ENCODE data around the gene COL11A2.

Gene COL11A2

DNA sequence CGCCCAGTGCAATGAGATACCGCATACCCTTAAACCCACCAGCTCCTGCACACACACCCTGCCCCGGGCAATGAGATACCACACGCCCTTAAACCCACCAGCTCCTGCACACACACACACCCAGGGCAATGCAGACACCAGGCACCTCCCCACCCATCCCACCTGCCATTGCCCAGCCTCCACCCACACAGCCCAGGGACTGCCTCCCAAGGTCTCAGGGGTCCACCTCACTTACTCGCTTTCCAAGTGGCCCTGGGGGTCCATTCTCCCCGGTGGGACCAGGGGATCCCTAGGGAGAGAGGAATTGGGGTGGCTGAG lies 24.0 kb downstream of the COL11A2 start:
- no peak for DNase-seq (ENCODE audit: low spot score)
- Mint-ChIP-seq H3K4me3 (no peak overlapping the region), H3K36me3 (ENCODE audit: low read depth) (no peaks in the 10 kb centered on the region), H3K4me1 (ENCODE audit: low read depth) (no peaks in the 10 kb centered on the region), H3K27ac (no peak overlapping the region), H3K27me3 (ENCODE audit: low read depth) (peaks cover 3% of the 10 kb centered on the region), H3K9me3 (no peaks in the 10 kb centered on the region)

DNA sequence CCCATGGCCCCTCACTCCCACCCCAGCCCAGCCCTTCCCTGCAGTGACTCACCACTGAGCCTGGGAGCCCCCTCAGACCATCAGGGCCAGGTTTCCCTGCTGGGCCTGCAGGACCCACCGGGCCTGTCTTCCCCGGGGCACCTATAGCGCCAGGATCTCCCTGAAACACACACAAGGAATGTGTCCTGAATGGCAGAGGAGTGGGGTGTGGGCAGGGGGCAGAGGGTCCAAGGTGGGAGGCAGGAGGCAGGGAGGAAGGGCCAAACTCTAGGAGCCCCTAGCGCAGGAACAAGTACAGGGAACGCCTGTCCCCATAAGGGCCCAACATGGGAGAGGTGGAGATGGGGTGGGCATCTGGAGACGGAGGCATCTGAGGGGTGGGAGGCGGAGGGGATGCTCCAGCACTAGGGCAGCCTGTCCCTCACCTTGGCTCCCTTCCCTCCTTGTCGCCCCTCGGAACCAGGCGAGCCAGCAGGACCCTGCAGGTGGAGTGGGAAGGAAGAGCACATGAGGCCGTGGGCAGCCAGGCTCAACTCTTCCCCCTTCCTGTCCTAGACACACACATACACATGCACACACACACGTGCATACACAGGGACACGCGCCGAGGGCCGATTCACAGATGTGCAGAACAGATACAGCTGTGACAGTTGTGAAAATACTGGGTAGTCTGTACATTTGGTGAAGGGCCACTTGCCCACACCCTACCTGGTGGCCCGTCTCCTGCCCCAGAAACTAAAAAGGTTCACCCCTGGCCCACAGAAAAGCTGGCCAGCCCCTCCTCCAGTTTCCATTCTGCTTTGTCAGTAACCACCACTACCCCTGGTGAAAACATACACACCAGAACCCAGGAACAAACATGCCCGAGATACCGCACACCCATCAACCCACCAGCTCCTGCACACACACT lies 24.6 kb downstream of the COL11A2 start:
- Mint-ChIP-seq H3K27ac (no peak overlapping the region), H3K4me3 (no peak overlapping the region), H3K9me3 (no peaks in the 10 kb centered on the region), H3K36me3 (ENCODE audit: low read depth) (no peaks in the 10 kb centered on the region), H3K4me1 (ENCODE audit: low read depth) (no peaks in the 10 kb centered on the region), H3K27me3 (ENCODE audit: low read depth) (peaks cover 1% of the 10 kb centered on the region)
- no peak for DNase-seq (ENCODE audit: low spot score)

DNA sequence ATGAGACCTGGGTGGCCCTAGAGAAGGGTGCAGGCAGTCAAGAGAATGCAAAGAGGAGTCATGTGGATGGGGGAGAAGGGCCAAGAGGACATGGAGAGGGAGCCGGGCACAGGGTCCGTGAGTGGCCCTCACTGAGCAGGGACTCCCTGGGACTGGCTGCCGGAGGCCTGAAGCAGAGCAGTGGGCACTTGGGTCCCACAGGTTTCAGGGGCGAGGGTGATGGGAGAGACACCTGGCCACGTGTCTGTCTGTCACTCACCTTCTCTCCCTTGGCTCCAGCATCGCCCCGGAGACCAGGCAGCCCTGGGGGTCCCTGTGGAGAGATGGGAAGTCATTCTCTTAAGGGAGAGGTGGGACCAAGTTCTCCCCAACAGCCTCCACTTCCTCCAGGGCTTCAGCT lies 25.5 kb downstream of the COL11A2 start:
- DNase-seq (ENCODE audit: low spot score), result no peak
- H3K27me3 Mint-ChIP-seq (ENCODE audit: low read depth), result no peaks in the 10 kb centered on the region
- H3K9me3 Mint-ChIP-seq, result no peaks in the 10 kb centered on the region
- H3K4me3 Mint-ChIP-seq, result no peak overlapping the region
- no peaks in the 10 kb centered on the region for H3K36me3 Mint-ChIP-seq (ENCODE audit: low read depth)
- peaks cover 3% of the 10 kb centered on the region for H3K4me1 Mint-ChIP-seq (ENCODE audit: low read depth)
- H3K27ac Mint-ChIP-seq, result no peak overlapping the region

DNA sequence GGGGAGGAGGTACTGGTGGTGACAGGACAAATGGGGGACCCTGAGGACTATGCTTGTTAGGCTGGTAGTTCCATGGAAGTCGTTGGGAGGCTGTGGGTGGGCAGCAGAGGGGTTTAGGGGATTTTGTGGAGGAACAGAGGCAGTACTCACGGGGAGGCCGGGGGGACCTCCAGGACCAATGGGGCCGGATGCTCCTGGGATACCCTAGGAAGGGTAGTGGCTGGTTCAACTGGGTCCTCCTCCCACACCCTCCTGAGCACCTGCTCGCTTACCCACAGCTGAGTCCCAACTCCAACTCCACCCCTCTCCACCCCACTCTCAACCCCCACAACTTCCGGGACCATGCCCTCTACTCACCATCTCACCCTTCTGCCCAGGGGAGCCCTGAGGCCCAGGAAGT lies 25.9 kb downstream of the COL11A2 start:
- no peaks in the 10 kb centered on the region for H3K27me3 Mint-ChIP-seq (ENCODE audit: low read depth)
- no peaks in the 10 kb centered on the region for H3K9me3 Mint-ChIP-seq
- H3K4me3 Mint-ChIP-seq, result no peak overlapping the region
- H3K27ac Mint-ChIP-seq, result no peak overlapping the region
- no peaks in the 10 kb centered on the region for H3K36me3 Mint-ChIP-seq (ENCODE audit: low read depth)
- H3K4me1 Mint-ChIP-seq (ENCODE audit: low read depth), result peaks cover 6% of the 10 kb centered on the region
- DNase-seq (ENCODE audit: low spot score), result no peak

DNA sequence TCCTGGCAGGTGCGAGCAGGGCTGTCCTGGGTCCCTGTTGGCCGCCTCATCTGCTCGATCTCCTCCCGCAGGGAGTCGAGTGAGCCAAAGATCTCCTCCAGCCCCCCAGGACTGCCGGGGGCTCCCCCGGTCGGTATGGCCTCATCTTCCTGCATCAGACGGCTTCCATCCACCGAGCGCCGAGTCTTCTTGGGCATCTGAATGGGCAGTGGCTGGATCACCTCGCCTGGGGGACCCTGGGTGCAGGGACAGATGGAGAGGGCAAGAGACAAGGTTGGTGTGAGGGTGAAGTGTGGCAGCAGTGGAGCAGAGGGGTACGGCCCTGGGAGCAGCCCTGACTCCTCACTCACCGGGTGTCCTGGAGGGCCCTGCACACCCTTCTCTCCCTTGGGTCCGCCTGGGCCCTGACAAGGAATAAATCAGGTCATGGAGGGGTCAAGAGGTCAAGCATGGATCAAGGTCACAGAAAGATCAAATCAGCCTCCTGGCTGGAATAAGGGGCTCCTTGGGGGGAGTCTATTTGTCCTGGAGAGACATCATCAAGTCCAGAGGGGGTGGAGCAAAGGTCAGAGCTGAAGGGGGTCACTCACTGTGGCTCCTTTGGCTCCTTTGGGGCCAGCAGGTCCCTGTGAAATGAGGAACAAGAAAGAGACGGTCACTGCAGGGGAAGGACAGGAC lies 26.5 kb downstream of the COL11A2 start:
- Mint-ChIP-seq H3K27ac (no peak overlapping the region), H3K9me3 (no peaks in the 10 kb centered on the region), H3K36me3 (ENCODE audit: low read depth) (no peaks in the 10 kb centered on the region), H3K4me3 (no peak overlapping the region), H3K4me1 (ENCODE audit: low read depth) (peaks cover 12% of the 10 kb centered on the region), H3K27me3 (ENCODE audit: low read depth) (no peaks in the 10 kb centered on the region)
- no peak for DNase-seq (ENCODE audit: low spot score)

DNA sequence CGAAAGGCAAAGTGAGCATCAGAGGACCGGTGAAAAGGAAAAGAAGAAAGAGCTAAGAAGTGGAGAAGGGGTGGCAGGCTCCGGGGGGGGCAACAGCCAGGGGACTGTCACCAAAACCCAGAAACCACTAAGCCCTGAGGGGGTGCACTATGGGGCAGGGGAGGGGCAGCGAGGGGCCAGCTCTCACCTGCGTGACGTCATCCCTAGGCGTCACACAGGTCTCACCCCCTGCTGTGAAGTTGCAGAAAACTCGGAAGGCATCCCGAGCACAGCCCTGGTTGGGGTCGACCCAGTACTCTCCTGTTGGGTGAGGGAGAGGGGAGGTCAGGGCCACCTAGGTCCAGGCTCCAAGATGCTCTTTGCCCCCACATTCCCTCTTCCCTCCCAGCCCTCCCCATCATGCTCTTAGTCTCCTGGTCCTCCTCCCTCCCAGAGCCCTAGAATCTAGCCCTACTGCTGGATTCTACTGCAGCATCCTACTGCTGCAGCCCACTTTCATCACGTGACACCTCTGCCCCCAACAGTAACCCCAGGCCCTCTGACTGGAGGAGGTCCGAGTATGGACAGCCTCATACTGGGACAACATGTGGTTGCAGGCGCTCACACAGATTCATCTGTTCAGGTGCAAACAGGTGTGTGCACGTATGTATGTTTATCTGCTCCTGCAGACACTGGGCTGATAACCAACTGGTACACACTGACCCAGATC lies 27.4 kb downstream of the COL11A2 start:
- H3K27me3 Mint-ChIP-seq (ENCODE audit: low read depth), result no peaks in the 10 kb centered on the region
- H3K4me3 Mint-ChIP-seq, result no peak overlapping the region
- H3K9me3 Mint-ChIP-seq, result no peaks in the 10 kb centered on the region
- peaks cover 12% of the 10 kb centered on the region for H3K4me1 Mint-ChIP-seq (ENCODE audit: low read depth)
- H3K27ac Mint-ChIP-seq, result no peak overlapping the region
- no peak for DNase-seq (ENCODE audit: low spot score)
- no peaks in the 10 kb centered on the region for H3K36me3 Mint-ChIP-seq (ENCODE audit: low read depth)

DNA sequence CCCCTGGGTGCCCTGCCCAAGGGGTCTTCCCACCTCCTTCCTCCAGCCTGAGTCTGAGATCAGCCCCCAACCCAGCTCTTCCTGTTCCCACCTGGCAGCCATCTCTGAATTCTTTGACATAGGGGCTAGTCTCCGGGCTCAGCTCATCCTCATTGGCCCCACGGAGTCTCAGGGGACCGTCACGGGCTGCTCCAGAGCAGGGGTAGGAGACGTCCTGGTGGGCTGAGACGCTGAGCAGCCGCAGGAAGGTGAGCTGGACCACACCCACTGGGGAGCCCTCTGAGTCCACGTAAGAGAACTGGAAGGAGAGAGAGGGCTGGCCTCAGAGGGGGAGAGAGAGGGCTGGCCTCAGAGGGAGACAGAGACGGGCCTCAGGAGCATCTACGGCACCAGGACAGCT lies 28.1 kb downstream of the COL11A2 start:
- no peaks in the 10 kb centered on the region for H3K36me3 Mint-ChIP-seq (ENCODE audit: low read depth)
- H3K27ac Mint-ChIP-seq, result no peak overlapping the region
- no peaks in the 10 kb centered on the region for H3K27me3 Mint-ChIP-seq (ENCODE audit: low read depth)
- no peak for DNase-seq (ENCODE audit: low spot score)
- no peaks in the 10 kb centered on the region for H3K9me3 Mint-ChIP-seq
- H3K4me3 Mint-ChIP-seq, result no peak overlapping the region
- H3K4me1 Mint-ChIP-seq (ENCODE audit: low read depth), result peaks cover 12% of the 10 kb centered on the region

DNA sequence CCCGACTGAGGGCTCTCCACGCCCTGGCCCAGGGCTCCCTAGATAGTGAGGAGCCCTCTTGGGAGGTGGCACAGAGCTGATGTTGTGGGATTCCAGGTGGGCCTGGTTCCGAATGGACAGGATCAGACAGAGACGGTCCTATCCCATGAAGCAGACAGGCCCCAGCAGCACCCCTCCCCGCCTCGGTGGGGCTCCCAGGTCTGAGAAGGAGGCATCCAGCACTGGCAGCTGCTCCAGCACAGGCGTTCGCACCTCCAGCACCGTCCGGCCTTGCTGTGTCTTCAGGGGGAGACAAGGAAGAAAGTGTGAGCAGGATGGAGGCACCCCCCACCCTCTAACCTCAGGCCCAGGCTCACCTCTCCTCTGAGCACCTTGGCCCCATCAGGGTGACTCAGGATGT lies 28.7 kb downstream of the COL11A2 start:
- Mint-ChIP-seq H3K27me3 (ENCODE audit: low read depth) (no peaks in the 10 kb centered on the region), H3K36me3 (ENCODE audit: low read depth) (no peaks in the 10 kb centered on the region), H3K27ac (no peak overlapping the region), H3K4me1 (ENCODE audit: low read depth) (peaks cover 12% of the 10 kb centered on the region), H3K4me3 (no peak overlapping the region), H3K9me3 (no peaks in the 10 kb centered on the region)
- no peak for DNase-seq (ENCODE audit: low spot score)

DNA sequence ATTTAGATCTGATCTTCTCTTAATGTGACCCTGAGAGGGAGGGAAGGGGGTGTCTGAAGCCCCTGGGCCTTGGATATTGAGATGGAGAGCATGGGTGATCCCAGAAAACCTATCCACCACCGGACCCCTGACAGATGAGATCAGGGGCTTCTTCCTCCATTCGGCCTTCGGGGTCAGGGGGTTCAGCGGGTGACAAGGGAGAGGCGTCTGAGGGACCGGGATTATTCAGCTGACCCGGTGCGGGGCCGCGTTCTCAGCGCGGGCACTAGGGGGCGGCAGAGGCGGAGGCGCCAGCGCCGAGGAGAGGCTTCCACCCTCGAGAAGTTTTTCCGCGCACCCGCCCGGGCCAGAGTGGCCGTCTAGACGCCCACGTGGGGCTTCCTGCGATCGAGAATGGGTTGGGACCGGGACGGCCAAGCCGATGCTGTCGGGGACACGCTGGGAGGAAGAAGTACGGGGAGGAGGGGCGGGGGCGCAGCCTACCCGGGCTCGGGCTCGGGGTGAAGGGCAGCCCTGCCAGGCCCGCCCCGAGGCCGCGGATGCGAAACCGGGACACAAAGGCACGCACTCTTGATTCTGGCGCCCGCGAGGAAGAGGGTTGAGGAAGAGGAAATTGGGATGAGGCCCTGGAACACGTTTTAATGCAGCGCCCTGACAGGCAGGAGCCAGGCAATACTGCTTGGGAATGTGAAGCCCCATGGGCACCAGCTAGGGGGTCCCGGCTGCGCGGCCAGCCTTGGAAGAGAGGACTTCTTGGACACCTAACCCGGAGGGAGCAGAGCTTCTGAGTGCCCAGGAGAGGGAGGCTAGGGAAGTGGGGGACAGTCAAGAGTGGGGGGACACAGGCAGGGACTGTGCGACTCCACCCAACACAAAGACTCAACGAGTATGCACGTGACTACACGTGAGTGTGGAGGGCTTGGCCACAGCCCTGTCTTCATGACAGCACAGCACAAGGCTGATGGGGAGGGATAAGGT lies 30.6 kb downstream of the COL11A2 start:
- Mint-ChIP-seq H3K4me1 (ENCODE audit: low read depth) (peaks cover 12% of the 10 kb centered on the region), H3K27ac (peak overlapping the region; percentile 82), H3K27me3 (ENCODE audit: low read depth) (no peaks in the 10 kb centered on the region), H3K9me3 (no peaks in the 10 kb centered on the region), H3K4me3 (peak overlapping the region; percentile 87), H3K36me3 (ENCODE audit: low read depth) (no peaks in the 10 kb centered on the region)
- DNase-seq (ENCODE audit: low spot score), result peak; percentile 82

DNA sequence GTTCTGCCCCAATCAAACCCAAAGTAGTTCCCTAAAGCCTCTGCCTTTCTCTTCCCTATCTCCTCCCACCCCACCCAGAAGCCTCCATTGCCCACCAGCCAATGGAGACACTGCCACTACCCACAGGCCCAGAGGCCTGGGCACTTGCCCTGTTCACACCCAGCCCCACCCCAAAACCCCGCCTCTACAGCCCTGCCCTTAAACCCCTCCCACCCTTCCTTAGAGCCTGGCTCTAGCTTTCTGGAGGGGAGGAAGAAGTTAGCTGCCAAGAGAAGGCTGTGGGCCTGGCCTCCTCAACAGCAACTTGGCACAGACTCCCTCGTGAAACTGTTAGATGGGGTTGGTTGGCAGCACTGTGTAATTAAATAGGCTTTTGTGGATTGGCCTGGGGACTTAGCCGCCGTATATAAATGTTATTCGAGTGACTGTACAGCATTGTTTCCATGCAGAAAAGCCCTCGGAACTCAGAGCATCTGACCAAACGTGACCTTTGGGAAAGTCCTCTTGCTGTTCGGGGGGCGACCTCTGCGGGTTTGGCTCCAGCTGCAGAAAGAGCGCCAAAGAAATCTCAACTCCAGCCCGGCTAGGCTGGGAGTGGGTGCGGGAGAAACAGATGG lies 31.4 kb downstream of the COL11A2 start:
- H3K4me1 Mint-ChIP-seq (ENCODE audit: low read depth), result peaks cover 12% of the 10 kb centered on the region
- H3K4me3 Mint-ChIP-seq, result peak overlapping the region; percentile 87
- H3K9me3 Mint-ChIP-seq, result no peaks in the 10 kb centered on the region
- H3K27ac Mint-ChIP-seq, result peak overlapping the region; percentile 82
- no peaks in the 10 kb centered on the region for H3K27me3 Mint-ChIP-seq (ENCODE audit: low read depth)
- DNase-seq (ENCODE audit: low spot score), result no peak
- H3K36me3 Mint-ChIP-seq (ENCODE audit: low read depth), result no peaks in the 10 kb centered on the region

DNA sequence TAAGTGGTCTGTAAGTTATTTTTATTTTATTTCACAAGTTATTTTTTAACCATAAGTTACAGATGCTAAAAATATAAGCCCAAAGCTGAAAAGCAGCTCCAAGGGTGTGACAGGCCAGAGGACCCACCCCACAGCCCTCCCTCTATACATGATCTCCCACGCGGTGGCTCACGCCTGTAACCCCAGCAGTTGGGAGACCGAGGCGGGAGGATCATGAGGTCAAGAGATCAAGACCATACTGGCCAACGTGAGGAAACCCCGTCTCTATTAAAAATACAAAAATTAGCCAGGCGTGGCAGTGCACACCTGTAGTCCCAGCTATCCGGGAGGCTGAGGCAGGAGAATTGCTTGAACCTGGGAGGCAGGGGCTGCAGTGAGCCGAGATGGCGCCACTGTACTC lies 32.2 kb downstream of the COL11A2 start:
- no peaks in the 10 kb centered on the region for H3K36me3 Mint-ChIP-seq (ENCODE audit: low read depth)
- H3K4me1 Mint-ChIP-seq (ENCODE audit: low read depth), result peaks cover 12% of the 10 kb centered on the region
- no peaks in the 10 kb centered on the region for H3K27me3 Mint-ChIP-seq (ENCODE audit: low read depth)
- no peaks in the 10 kb centered on the region for H3K9me3 Mint-ChIP-seq
- H3K4me3 Mint-ChIP-seq, result no peak overlapping the region
- DNase-seq (ENCODE audit: low spot score), result no peak
- no peak overlapping the region for H3K27ac Mint-ChIP-seq

DNA sequence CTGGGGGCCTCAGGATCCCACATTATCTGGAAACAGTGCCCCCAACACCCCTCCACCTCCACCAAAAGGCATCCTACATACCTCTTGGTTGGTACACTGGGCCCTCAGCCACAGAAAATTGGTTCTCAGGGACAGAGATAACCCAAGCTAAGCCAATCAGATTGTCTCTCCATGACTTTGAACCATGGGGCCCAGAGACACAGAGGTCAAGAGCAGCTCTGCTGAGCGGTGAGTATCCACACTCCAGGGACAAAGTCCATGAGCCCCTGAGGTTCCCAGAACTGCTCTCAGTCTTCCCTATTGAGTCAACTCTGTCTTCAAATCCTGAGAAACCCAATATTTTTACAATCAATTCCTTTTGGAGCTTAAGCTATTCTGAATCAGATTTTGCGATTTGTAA lies 35.3 kb downstream of the COL11A2 start:
- no peak overlapping the region for H3K27ac Mint-ChIP-seq
- H3K27me3 Mint-ChIP-seq (ENCODE audit: low read depth), result peaks cover 6% of the 10 kb centered on the region
- H3K4me3 Mint-ChIP-seq, result no peak overlapping the region
- H3K36me3 Mint-ChIP-seq (ENCODE audit: low read depth), result no peaks in the 10 kb centered on the region
- no peak for DNase-seq (ENCODE audit: low spot score)
- peaks cover 10% of the 10 kb centered on the region for H3K4me1 Mint-ChIP-seq (ENCODE audit: low read depth)
- H3K9me3 Mint-ChIP-seq, result peaks cover 8% of the 10 kb centered on the region

DNA sequence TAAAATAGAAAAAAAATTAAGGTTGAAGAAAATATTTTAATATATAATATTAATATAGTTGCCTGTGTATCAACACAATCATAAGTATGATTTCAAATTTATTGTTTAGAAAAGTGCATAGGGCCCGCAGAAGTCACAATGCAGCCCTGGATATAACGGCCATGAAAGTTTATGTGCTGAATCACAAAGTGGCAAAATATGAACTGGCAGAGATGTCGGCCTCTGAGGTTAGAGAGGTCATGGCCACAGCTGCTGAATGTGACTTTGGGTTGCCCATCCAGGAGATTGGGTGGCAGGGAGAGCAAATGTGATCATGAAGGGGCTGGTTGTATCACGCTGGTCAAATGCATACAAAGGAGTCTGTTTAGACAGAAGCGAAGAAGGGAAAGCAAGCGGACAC lies 35.7 kb downstream of the COL11A2 start:
- DNase-seq (ENCODE audit: low spot score), result no peak
- Mint-ChIP-seq H3K9me3 (peaks cover 12% of the 10 kb centered on the region), H3K4me1 (ENCODE audit: low read depth) (peaks cover 7% of the 10 kb centered on the region), H3K36me3 (ENCODE audit: low read depth) (no peaks in the 10 kb centered on the region), H3K4me3 (no peak overlapping the region), H3K27me3 (ENCODE audit: low read depth) (peaks cover 8% of the 10 kb centered on the region), H3K27ac (no peak overlapping the region)

All from T-helper 2 cell treated with Interferon-gamma antibody and Interleukin-4, amounts not matched to agents 5 μg/mL and 100 μg/mL, for 36 hours (primary cell).